ENCODE data around the gene WFDC10A.

DNA sequence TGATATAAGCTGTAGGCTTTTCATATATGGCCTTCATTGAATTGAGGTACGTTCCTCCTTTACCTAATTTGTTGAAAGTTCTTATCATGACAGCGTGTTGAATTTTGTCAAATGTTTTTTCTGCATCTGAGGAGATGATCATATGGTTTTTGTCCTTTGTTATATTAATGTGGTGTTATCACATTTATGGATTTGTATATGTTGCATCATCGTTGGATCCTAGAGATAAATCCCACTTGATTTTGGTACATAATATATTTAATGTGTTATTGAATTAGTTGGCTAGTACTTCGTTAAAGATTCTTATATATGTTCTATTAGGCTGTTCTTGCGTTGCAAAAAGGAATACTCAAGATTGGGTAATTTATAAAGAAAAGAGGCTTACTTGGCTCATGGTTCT lies 10.1 kb downstream of the WFDC10A start:
- TF ChIP-seq, protein P1, sequence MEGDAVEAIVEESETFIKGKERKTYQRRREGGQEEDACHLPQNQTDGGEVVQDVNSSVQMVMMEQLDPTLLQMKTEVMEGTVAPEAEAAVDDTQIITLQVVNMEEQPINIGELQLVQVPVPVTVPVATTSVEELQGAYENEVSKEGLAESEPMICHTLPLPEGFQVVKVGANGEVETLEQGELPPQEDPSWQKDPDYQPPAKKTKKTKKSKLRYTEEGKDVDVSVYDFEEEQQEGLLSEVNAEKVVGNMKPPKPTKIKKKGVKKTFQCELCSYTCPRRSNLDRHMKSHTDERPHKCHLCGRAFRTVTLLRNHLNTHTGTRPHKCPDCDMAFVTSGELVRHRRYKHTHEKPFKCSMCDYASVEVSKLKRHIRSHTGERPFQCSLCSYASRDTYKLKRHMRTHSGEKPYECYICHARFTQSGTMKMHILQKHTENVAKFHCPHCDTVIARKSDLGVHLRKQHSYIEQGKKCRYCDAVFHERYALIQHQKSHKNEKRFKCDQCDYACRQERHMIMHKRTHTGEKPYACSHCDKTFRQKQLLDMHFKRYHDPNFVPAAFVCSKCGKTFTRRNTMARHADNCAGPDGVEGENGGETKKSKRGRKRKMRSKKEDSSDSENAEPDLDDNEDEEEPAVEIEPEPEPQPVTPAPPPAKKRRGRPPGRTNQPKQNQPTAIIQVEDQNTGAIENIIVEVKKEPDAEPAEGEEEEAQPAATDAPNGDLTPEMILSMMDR (IDR thresholded peaks at IDR 0.05), result no peak
- TF ChIP-seq POLR2A (IDR thresholded peaks at IDR 0.05), result no peak
